Loucy (cell line): Measurements from ENCODE around the gene STAP2.

Source experiments
- CTCF ChIP-seq: fragments of 200-600 bp; sonication (generic); conservative IDR thresholded peaks from 2 replicates; pipeline ENCODE4 v1.5.1; 2014; ENCODE audit warnings: mild to moderate bottlenecking, antibody characterized with exemption, low read length
- EZH2phosphoT487 ChIP-seq: fragments of 200-600 bp; IDR thresholded peaks from 2 replicates; pipeline ENCODE4 v1.6.1; 2018; ENCODE audit warnings: antibody characterized with exemption, mild to moderate bottlenecking, moderate library complexity, borderline replicate concordance

- TF ChIP-seq CTCF (no peak), EZH2phosphoT487 (no peak)
Measured at GRCh38 chr19:4350726-4351125, 12.1 kb upstream of the STAP2 start.
